ENCODE data around the gene SOWAHD. TPM values are rescaled to one million over a fixed set of nuclear protein-coding genes. Genes with fewer than 3 reads are reported as not detected.
"Not testable (repeated sequence)": the region's sequence is repeated elsewhere in the genome, so short reads cannot be mapped to it uniquely, and the experiment has no call there.

SOWAHD gene
- total RNA-seq, 2 donors from 2014 or later, result 0.46 to 0.50 TPM

- Mint-ChIP-seq H3K27ac (no peak overlapping the region), H3K27me3 (ENCODE audit: low read depth) (peaks cover 6% of the 10 kb centered on the region), H3K4me1 (ENCODE audit: low read depth) (peaks cover 12% of the 10 kb centered on the region), H3K9me3 (no peaks in the 10 kb centered on the region), H3K36me3 (ENCODE audit: insufficient read depth in 2 of 2) (no peaks in the 10 kb centered on the region), H3K4me3 (no peak overlapping the region)
- DNase-seq (no peak), ATAC-seq (replicated peaks in 1 of 2) (no peak)
Observed at GRCh38 chrX:119763181-119763580, 4.8 kb downstream of the SOWAHD start.

GRCh38 chrX:119763836-119764387 lies 5.5 kb downstream of the SOWAHD start:
- Mint-ChIP-seq H3K36me3 (ENCODE audit: insufficient read depth in 2 of 2) (no peaks in the 10 kb centered on the region), H3K27me3 (ENCODE audit: low read depth) (peaks cover 6% of the 10 kb centered on the region), H3K27ac (no peak overlapping the region), H3K4me1 (ENCODE audit: low read depth) (peaks cover 12% of the 10 kb centered on the region), H3K4me3 (no peak overlapping the region), H3K9me3 (no peaks in the 10 kb centered on the region)
- ATAC-seq (replicated peaks in 1 of 2) (no peak), DNase-seq (no peak)

- not testable (repeated sequence) for ATAC-seq (replicated peaks in 1 of 2); DNase-seq; H3K4me1 Mint-ChIP-seq (ENCODE audit: low read depth); H3K4me3 Mint-ChIP-seq; H3K27ac Mint-ChIP-seq; H3K36me3 Mint-ChIP-seq (ENCODE audit: insufficient read depth in 2 of 2); H3K27me3 Mint-ChIP-seq (ENCODE audit: low read depth); H3K9me3 Mint-ChIP-seq
Observed at GRCh38 chrX:119768436-119768835, 10.0 kb downstream of the SOWAHD start.

GRCh38 chrX:119769388-119769787 lies 11.0 kb downstream of the SOWAHD start:
- not testable (repeated sequence) for H3K9me3 Mint-ChIP-seq; ATAC-seq (replicated peaks in 1 of 2); H3K27me3 Mint-ChIP-seq (ENCODE audit: low read depth); H3K4me1 Mint-ChIP-seq (ENCODE audit: low read depth); H3K4me3 Mint-ChIP-seq; H3K36me3 Mint-ChIP-seq (ENCODE audit: insufficient read depth in 2 of 2); H3K27ac Mint-ChIP-seq; DNase-seq

DNA sequence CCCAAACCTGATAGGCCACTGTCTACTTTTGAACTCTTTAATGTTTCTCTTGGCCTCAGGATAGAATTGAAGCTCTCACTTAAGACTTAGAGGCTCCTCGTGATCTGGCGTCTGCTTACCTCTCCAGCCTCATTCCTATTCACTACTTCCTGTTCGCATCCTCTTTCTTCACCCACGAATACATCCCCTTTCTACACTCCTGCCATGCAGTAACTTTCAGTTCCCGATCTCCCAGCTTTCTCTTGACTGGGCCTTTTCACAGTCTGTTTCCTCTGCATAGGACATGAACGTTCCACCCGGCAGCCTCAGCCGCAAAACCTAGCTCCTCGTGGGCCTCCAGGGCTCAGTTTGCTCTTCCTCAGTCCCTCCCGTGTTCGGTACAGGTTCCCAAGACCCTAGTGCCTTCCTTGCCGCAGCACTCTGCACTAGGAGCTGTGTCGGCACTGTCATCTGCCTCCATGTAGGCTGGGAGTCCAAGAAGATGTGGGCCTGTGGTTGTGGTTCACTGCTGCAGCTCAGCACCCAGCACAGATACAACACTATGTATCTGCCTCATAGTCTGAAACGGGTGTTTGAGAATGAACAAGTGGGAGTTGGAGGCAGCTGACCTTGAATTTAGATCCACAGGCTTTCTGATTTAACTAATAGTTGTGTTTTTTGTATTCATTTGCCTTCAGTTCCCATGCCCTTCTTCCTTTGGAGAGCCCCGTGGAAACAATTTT lies 17.3 kb downstream of the SOWAHD start:
- Mint-ChIP-seq H3K27ac (no peak overlapping the region), H3K4me1 (ENCODE audit: low read depth) (no peaks in the 10 kb centered on the region), H3K36me3 (ENCODE audit: insufficient read depth in 2 of 2) (peaks cover 0 to 2% of the 10 kb centered on the region in 2 donors), H3K9me3 (no peaks in the 10 kb centered on the region), H3K4me3 (no peak overlapping the region), H3K27me3 (ENCODE audit: low read depth) (no peaks in the 10 kb centered on the region)
- ATAC-seq (replicated peaks in 1 of 2) (no peak), DNase-seq (no peak)

DNA sequence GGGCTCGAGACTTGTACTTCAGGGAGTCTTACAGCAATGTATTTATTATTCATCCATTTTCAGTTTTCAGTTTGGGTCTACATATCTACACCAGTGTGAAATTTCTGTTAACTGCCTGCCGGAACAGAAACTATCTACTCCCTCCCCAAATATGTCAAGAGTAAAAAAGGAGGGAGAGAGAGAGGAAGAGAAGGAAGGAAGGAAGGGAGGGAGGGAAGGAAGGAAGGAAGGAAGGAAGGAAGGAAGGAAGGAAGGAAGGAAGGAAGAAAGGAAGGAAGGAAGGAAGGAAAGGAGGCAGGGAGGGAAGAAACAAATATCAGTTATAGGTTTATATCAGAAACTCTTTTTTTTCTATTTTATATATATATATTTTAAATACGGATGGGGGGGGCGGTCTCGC lies 20.4 kb downstream of the SOWAHD start:
- no peak overlapping the region for H3K4me3 Mint-ChIP-seq
- peaks cover 0 to 2% of the 10 kb centered on the region in 2 donors for H3K36me3 Mint-ChIP-seq (ENCODE audit: insufficient read depth in 2 of 2)
- no peak for ATAC-seq (replicated peaks in 1 of 2)
- no peaks in the 10 kb centered on the region for H3K9me3 Mint-ChIP-seq
- no peak overlapping the region for H3K27ac Mint-ChIP-seq
- no peak for DNase-seq
- H3K27me3 Mint-ChIP-seq (ENCODE audit: low read depth), result no peaks in the 10 kb centered on the region
- peaks cover 8% of the 10 kb centered on the region for H3K4me1 Mint-ChIP-seq (ENCODE audit: low read depth)

DNA sequence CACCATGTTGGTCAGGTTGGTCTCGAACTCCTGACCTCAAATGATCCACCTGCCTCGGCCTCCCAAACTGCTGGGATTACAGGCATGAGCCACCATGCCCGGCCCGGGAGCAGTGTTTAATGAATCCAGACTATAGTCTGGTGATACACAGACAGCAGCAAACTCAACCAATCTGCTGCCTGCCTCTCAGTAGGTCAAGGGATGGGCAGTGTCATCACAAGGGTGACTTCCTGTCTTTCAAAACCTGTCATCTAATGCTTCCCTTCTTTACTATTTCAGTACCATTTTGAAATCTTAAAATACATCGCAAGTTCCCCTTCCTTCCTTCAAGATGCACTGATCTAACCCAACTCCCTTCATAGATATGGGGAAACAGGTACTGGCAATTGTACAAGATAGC lies 24.6 kb downstream of the SOWAHD start:
- ATAC-seq (replicated peaks in 1 of 2), result peak in 1 of 2 donors; percentile 14
- no peak for DNase-seq
- H3K27me3 Mint-ChIP-seq (ENCODE audit: low read depth), result no peaks in the 10 kb centered on the region
- no peak overlapping the region for H3K4me3 Mint-ChIP-seq
- H3K9me3 Mint-ChIP-seq, result no peaks in the 10 kb centered on the region
- peaks cover 3 to 7% of the 10 kb centered on the region in 2 donors for H3K36me3 Mint-ChIP-seq (ENCODE audit: insufficient read depth in 2 of 2)
- peak overlapping the region; percentile 54 for H3K27ac Mint-ChIP-seq
- peaks cover 33% of the 10 kb centered on the region for H3K4me1 Mint-ChIP-seq (ENCODE audit: low read depth)

- ATAC-seq (replicated peaks in 1 of 2), result peak; percentile 39 to 62
- Mint-ChIP-seq H3K4me3 (peak overlapping the region in 1 of 2 donors; percentile 15), H3K9me3 (no peaks in the 10 kb centered on the region), H3K36me3 (ENCODE audit: insufficient read depth in 2 of 2) (peaks cover 7 to 20% of the 10 kb centered on the region in 2 donors), H3K4me1 (ENCODE audit: low read depth) (peaks cover 46% of the 10 kb centered on the region), H3K27me3 (ENCODE audit: low read depth) (no peaks in the 10 kb centered on the region), H3K27ac (peak overlapping the region; percentile 6)
- peak; percentile 35 to 59 for DNase-seq
Observed at GRCh38 chrX:119784747-119785446, 26.5 kb downstream of the SOWAHD start.

DNA sequence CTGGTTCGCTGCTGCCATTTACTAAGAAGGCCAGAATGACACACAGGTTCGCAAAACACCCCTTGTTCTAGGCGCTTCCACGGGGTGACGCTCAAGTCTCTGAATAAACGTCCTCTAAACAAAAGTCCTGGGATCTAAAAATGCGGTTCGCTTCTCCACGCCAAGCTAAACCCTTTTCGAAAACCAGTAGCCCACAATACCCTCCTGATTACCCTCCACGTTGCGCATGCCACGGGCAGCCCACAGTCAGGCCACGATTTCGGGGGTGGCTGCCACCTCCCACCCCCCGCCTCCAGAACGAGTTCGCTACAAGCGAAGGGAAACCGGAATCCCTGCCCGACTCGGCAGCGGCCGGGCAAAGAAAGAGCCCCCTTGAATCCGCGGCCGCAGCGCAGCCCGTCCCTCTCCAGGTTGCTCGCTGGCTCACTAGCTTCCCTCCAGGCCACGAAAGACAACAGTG lies 32.6 kb downstream of the SOWAHD start:
- Mint-ChIP-seq H3K9me3 (no peaks in the 10 kb centered on the region), H3K4me3 (peak overlapping the region; percentile 92 to 96), H3K27me3 (ENCODE audit: low read depth) (no peaks in the 10 kb centered on the region), H3K4me1 (ENCODE audit: low read depth) (peaks cover 36% of the 10 kb centered on the region), H3K27ac (peak overlapping the region; percentile 97), H3K36me3 (ENCODE audit: insufficient read depth in 2 of 2) (peaks cover 11 to 16% of the 10 kb centered on the region in 2 donors)
- peak in 1 of 2 donors; percentile 28 for DNase-seq
- peak; percentile 20 to 21 for ATAC-seq (replicated peaks in 1 of 2)

- H3K27me3 Mint-ChIP-seq (ENCODE audit: low read depth), result no peaks in the 10 kb centered on the region
- H3K4me1 Mint-ChIP-seq (ENCODE audit: low read depth), result peaks cover 36% of the 10 kb centered on the region
- H3K27ac Mint-ChIP-seq, result peak within 1 kb of the TSS; percentile 97
- H3K4me3 Mint-ChIP-seq, result peak within 1 kb of the TSS; percentile 92 to 96
- H3K9me3 Mint-ChIP-seq, result no peaks in the 10 kb centered on the region
- ATAC-seq (replicated peaks in 1 of 2) (peak; percentile 94 to 95), DNase-seq (peak; percentile 78 to 87)
- peaks cover 11 to 15% of the 10 kb centered on the region in 2 donors for H3K36me3 Mint-ChIP-seq (ENCODE audit: insufficient read depth in 2 of 2)
Observed at GRCh38 chrX:119791437-119792231, 33.2 kb downstream of the SOWAHD start, which contains the start of gene RPL39. RPL39 (minus strand) TSS chrX:119791630; CDS start chrX:119791576, 54 bp downstream.

DNA sequence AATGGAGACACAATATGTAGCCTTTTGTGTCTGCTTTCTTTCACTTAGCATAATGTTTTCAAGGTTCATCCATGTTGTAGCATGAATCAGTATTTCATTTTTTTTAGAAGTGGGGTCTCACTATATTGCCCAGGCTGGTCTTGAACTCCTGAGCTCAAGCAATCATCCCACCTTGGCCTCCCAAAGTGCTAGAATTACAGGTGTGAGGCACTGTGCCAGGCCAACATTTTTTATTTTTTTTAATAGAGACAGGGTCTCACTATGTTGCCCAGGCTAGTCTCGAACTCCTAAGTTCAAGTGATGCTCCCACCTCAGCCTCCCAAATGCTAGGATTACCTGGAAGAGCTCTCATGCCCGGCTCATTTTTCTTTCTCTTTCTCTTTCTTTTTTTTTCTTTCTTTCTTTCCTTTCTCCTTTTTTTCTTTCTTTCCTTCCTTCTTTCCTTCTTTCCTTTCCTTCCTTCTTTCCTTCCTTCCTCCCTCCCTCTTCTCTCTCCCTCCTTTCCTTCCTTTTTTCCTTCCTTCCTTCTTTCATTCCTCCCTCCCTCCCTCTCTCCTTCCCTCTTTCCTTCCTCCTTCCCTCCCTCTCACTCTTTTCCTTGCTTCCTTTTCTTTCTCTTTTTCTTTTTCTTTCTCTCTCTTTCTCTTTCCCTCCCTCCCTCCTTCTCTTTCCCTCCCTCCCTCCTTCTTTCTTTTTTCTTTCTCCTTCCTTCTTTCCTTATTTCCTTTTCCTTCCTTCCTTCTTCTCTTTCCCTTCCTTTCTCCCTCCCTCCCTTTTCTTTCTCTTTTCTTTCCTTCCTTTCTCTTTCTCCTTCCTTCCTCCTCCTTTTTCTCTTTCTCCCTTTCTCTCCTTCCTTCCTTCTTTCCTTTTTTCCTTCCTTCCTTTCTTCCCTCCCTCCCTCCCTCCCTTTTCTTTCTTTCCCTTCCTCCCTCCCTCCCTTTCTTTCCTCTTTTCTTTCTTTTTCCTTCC lies 43.1 kb downstream of the SOWAHD start:
- H3K27ac Mint-ChIP-seq, result no peak overlapping the region
- ATAC-seq (replicated peaks in 1 of 2) (no peak), DNase-seq (no peak)
- H3K9me3 Mint-ChIP-seq, result no peaks in the 10 kb centered on the region
- peaks cover 0 to 1% of the 10 kb centered on the region in 2 donors for H3K36me3 Mint-ChIP-seq (ENCODE audit: insufficient read depth in 2 of 2)
- H3K4me3 Mint-ChIP-seq, result no peak overlapping the region
- H3K4me1 Mint-ChIP-seq (ENCODE audit: low read depth), result no peaks in the 10 kb centered on the region
- peaks cover 6% of the 10 kb centered on the region for H3K27me3 Mint-ChIP-seq (ENCODE audit: low read depth)

GRCh38 chrX:119802546-119802945 lies 44.2 kb downstream of the SOWAHD start:
- peaks cover 0 to 3% of the 10 kb centered on the region in 2 donors for H3K36me3 Mint-ChIP-seq (ENCODE audit: insufficient read depth in 2 of 2)
- H3K27ac Mint-ChIP-seq, result no peak overlapping the region
- no peak overlapping the region for H3K4me3 Mint-ChIP-seq
- H3K27me3 Mint-ChIP-seq (ENCODE audit: low read depth), result peaks cover 11% of the 10 kb centered on the region
- no peak for ATAC-seq (replicated peaks in 1 of 2)
- H3K4me1 Mint-ChIP-seq (ENCODE audit: low read depth), result no peaks in the 10 kb centered on the region
- no peaks in the 10 kb centered on the region for H3K9me3 Mint-ChIP-seq
- no peak for DNase-seq
